Liver (tissue), 9 donors: ENCODE data around the gene CNTN2. TPM values are rescaled to one million over a fixed set of nuclear protein-coding genes. Genes with fewer than 3 reads are reported as not detected.

Experiments used
- DNase-seq: peaks from one replicate; pipeline ENCODE4 v3.0.0-alpha.2; 2017; ENCODE audit warnings: low spot score
- H3K27ac ChIP-seq, 2 donors: one replicate each; pipeline ENCODE4 v1.7.0; 2013; ENCODE audit warnings: inconsistent platforms in 2 of 2, low read length in 2 of 2, control low read depth in 1 of 2, low read depth in 1 of 2, mild to moderate bottlenecking in 1 of 2
- H3K27me3 ChIP-seq, 4 donors: one replicate each; pipeline versions ENCODE4 v1.6.1 to v1.7.0; 2013; ENCODE audit warnings: low read length in 3 of 4, inconsistent platforms in 1 of 4, mild to moderate bottlenecking in 1 of 4, moderate library complexity in 1 of 4; ENCODE audit not compliant: control insufficient read depth in 4 of 4, insufficient read depth in 4 of 4
- H3K36me3 ChIP-seq, 4 donors: one replicate each; pipeline versions ENCODE4 v1.6.1 to v1.7.0; 2013; ENCODE audit warnings: low read length in 3 of 4, mild to moderate bottlenecking in 3 of 4, low read depth in 1 of 4, moderate library complexity in 1 of 4; ENCODE audit not compliant: control insufficient read depth in 4 of 4, insufficient read depth in 3 of 4
- H3K4me1 ChIP-seq, 4 donors: one replicate each; pipeline versions ENCODE4 v1.6.1 to v1.7.0; 2013; ENCODE audit warnings: low read length in 3 of 4, mild to moderate bottlenecking in 3 of 4, moderate library complexity in 1 of 4; ENCODE audit not compliant: control insufficient read depth in 4 of 4, insufficient read depth in 4 of 4
- H3K4me3 ChIP-seq, 3 donors: one replicate each; pipeline versions ENCODE4 v1.6.1 to v1.7.0; 2013; ENCODE audit warnings: low read length in 3 of 3, control low read depth in 1 of 3, low read depth in 1 of 3, mild to moderate bottlenecking in 1 of 3
- H3K9ac ChIP-seq, 2 donors: one replicate each; pipeline ENCODE4 v1.7.0; 2013; ENCODE audit warnings: low read length in 2 of 2, mild to moderate bottlenecking in 2 of 2, moderate library complexity in 2 of 2, control low read depth in 1 of 2, low read depth in 1 of 2
- H3K9me3 ChIP-seq, 4 donors: one replicate each; pipeline versions ENCODE4 v1.6.1 to v1.7.0; 2013; ENCODE audit warnings: low read length in 3 of 4; ENCODE audit not compliant: control insufficient read depth in 4 of 4
- ATF3 ChIP-seq: IDR thresholded peaks from 2 replicates; pipeline ENCODE4 v1.6.1; 2016; ENCODE audit warnings: antibody characterized with exemption
- CTCF ChIP-seq: fragments of 150-350 bp; IDR thresholded peaks from 2 replicates; pipeline ENCODE4 v1.5.1; 2017; ENCODE audit warnings: improper control_type of control experiment, low read depth, low read length; ENCODE audit not compliant: missing input control
- EGR1 ChIP-seq, 2 donors: IDR thresholded peaks; 2 replicates each; pipeline ENCODE4 v1.6.1; 2016 to 2018; ENCODE audit warnings: antibody characterized with exemption in 2 of 2, low read depth in 2 of 2
- FOXA1 ChIP-seq: IDR thresholded peaks from 2 replicates; pipeline ENCODE4 v1.6.1; 2016; ENCODE audit warnings: antibody characterized with exemption
- FOXA2 ChIP-seq: IDR thresholded peaks from 2 replicates; pipeline ENCODE4 v1.6.1; 2016; ENCODE audit warnings: antibody characterized with exemption
- GABPA ChIP-seq, 2 donors: IDR thresholded peaks in 1 of 2; conservative IDR thresholded peaks in 1 of 2; 2 replicates each; pipeline ENCODE4 v1.6.1; 2016; ENCODE audit warnings: antibody characterized with exemption in 2 of 2, mild to moderate bottlenecking in 1 of 2, moderate library complexity in 1 of 2
- HNF4A ChIP-seq, 2 donors: conservative IDR thresholded peaks; 2 replicates each; pipeline ENCODE4 v1.6.1; 2016; ENCODE audit warnings: antibody characterized with exemption in 2 of 2, mild to moderate bottlenecking in 2 of 2
- HNF4G ChIP-seq: IDR thresholded peaks from 2 replicates; pipeline ENCODE4 v1.6.1; 2016; ENCODE audit warnings: antibody characterized with exemption
- JUND ChIP-seq, 2 donors: IDR thresholded peaks; 2 replicates each; pipeline ENCODE4 v1.6.1; 2016; ENCODE audit warnings: antibody characterized with exemption in 2 of 2
- MAX ChIP-seq: IDR thresholded peaks from 2 replicates; pipeline ENCODE4 v1.6.1; 2016; ENCODE audit warnings: antibody characterized with exemption
- NR2F2 ChIP-seq: IDR thresholded peaks from 2 replicates; pipeline ENCODE4 v1.6.1; 2016; ENCODE audit warnings: antibody characterized with exemption
- RAD21 ChIP-seq, 2 donors: IDR thresholded peaks; 2 replicates each; pipeline ENCODE4 v1.6.1; 2016; ENCODE audit warnings: antibody characterized with exemption in 2 of 2, mild to moderate bottlenecking in 2 of 2
- REST ChIP-seq: IDR thresholded peaks from 2 replicates; pipeline ENCODE4 v1.6.1; 2016; ENCODE audit warnings: antibody characterized with exemption, mild to moderate bottlenecking
- RXRA ChIP-seq, 2 donors: IDR thresholded peaks; 2 replicates each; pipeline ENCODE4 v1.6.1; 2017 to 2018; ENCODE audit warnings: antibody characterized with exemption in 2 of 2, mild to moderate bottlenecking in 1 of 2
- SP1 ChIP-seq: IDR thresholded peaks from 2 replicates; pipeline ENCODE4 v1.6.1; 2018; ENCODE audit warnings: antibody characterized with exemption, mild to moderate bottlenecking
- TAF1 ChIP-seq: conservative IDR thresholded peaks from 2 replicates; pipeline ENCODE4 v1.6.1; 2016; ENCODE audit warnings: antibody characterized with exemption, mild to moderate bottlenecking
- YY1 ChIP-seq: IDR thresholded peaks from 2 replicates; pipeline ENCODE4 v1.6.1; 2016; ENCODE audit warnings: antibody characterized with exemption, mild to moderate bottlenecking
- ZBTB33 ChIP-seq: IDR thresholded peaks from 2 replicates; pipeline ENCODE4 v1.6.1; 2016; ENCODE audit warnings: antibody characterized with exemption
- WGBS: extraction: QIAGEN DNeasy Blood & Tissue Kit; methylation state at CpG from one replicate; pipeline ENCODE4 v1.1.7; 2013; 5-methylcytosine and 5-hydroxymethylcytosine counted together
- polyA plus RNA-seq, 2 donors: library from polyadenylated mRNA; stranded (reverse) in 1 of 2; unstranded in 1 of 2; fragments of 200-250 nt in 1 of 2; fragments of >200 nt in 1 of 2; fragmentation: Nextera tagmentation in 1 of 2; extraction: Ambion mirVana in 1 of 2; gene quantifications; one replicate each; pipeline versions ENCODE4 v1.2.1 to v1.2.3, GENCODE V29; 2013 to 2015
- total RNA-seq, 2 donors: library from RNA; depleted of rRNA; stranded (reverse); fragments of >200 nt; gene quantifications; one replicate each; pipeline ENCODE4 v1.2.3, GENCODE V29; 2014
- donor health status: healthy.
- donor health status: healthy.
- donor health status: healthy.
- donor health status: healthy.
- donor health status: healthy.

Gene CNTN2
- total and polyA plus RNA-seq, 4 donors, result 0.05 to 0.25 (median 0.17) TPM

- Histone ChIP-seq H3K9me3 (no peaks in the 10 kb centered on the region), H3K27ac (no peak overlapping the region), H3K9ac (no peak overlapping the region), H3K27me3 (no peaks in the 10 kb centered on the region), H3K4me3 (no peak overlapping the region), H3K4me1 (no peaks in the 10 kb centered on the region), H3K36me3 (peaks cover 15 to 82% (median 68%) of the 10 kb centered on the region in 4 donors)
- TF ChIP-seq RAD21 (IDR thresholded peaks at IDR 0.05), result no peak
- DNase-seq, result no peak
These were observed 55.2 kb downstream of the CNTN2 start for GRCh38 chr1:205098242-205098641.

- no peak for DNase-seq
- Histone ChIP-seq H3K4me1 (no peaks in the 10 kb centered on the region), H3K36me3 (peaks cover 15 to 70% (median 58%) of the 10 kb centered on the region in 4 donors), H3K27me3 (no peaks in the 10 kb centered on the region), H3K9me3 (no peaks in the 10 kb centered on the region), H3K27ac (no peak overlapping the region), H3K4me3 (no peak overlapping the region), H3K9ac (no peak overlapping the region)
- WGBS, result 97% methylated on average over 3 of the region's 3 CpGs
- TF ChIP-seq HNF4G (no peak), EGR1 (IDR thresholded peaks at IDR 0.05; ENCODE audit: low read depth in 2 of 2) (no peak), ATF3 (no peak), FOXA2 (no peak), HNF4A (conservative IDR thresholded peaks at IDR 0.05) (no peak), YY1 (no peak), MAX (no peak), FOXA1 (no peak), CTCF (no peak), TAF1 (no peak), REST (no peak), RXRA (IDR thresholded peaks at IDR 0.05) (no peak), JUND (IDR thresholded peaks at IDR 0.05) (no peak), NR2F2 (no peak), SP1 (no peak), ZBTB33 (no peak), RAD21 (IDR thresholded peaks at IDR 0.05) (no peak), GABPA (IDR thresholded peaks at IDR 0.05 in 1 of 2, conservative IDR thresholded peaks at IDR 0.05 in 1 of 2) (no peak)
These were observed 59.4 kb downstream of the CNTN2 start for GRCh38 chr1:205102404-205102803.
